HG03135 (cell line): ENCODE measurements around the gene ILF3.

Source experiments
- ATAC-seq: cut with Tn5 transposase; IDR thresholded peaks from one replicate; pipeline ENCODE4 v1.9.1; 2021; ENCODE audit warnings: mild to moderate bottlenecking, moderate library complexity; ENCODE audit not compliant: unreplicated experiment

Gene ILF3

GRCh38 chr19:10727685-10728201 lies 73.6 kb downstream of the ILF3 start:
- ATAC-seq = no peak

GRCh38 chr19:10729411-10729810 lies 75.3 kb downstream of the ILF3 start:
- ATAC-seq = no peak

GRCh38 chr19:10730932-10731331 lies 76.8 kb downstream of the ILF3 start:
- no peak for ATAC-seq

GRCh38 chr19:10735741-10736140 lies 81.6 kb downstream of the ILF3 start:
- ATAC-seq = no peak

GRCh38 chr19:10736189-10736588 lies 82.0 kb downstream of the ILF3 start:
- no peak for ATAC-seq

- ATAC-seq = no peak
Measured at GRCh38 chr19:10736916-10737551, 82.9 kb downstream of the ILF3 start.

GRCh38 chr19:10737722-10738121 lies 83.6 kb downstream of the ILF3 start:
- ATAC-seq = no peak

- ATAC-seq = no peak
Measured at GRCh38 chr19:10740798-10741197, 86.7 kb downstream of the ILF3 start.
